Esophagus squamous epithelium (tissue), 5 donors: Measurements from ENCODE around the gene CTNNA3. TPM values are rescaled to one million over a fixed set of nuclear protein-coding genes. Genes with fewer than 3 reads are reported as not detected.

Experiments used
- DNase-seq: peaks from one replicate; lab custom pipeline; 2025; lab: John Stamatoyannopoulos, UW
- H3K27ac ChIP-seq, 4 donors: fragments of 200-600 bp; sonication (generic); one replicate each; pipeline ENCODE4 v1.5.1; 2016 to 2019; ENCODE audit warnings: mild to moderate bottlenecking in 1 of 4
- H3K27me3 ChIP-seq, 4 donors: fragments of 200-600 bp; sonication (generic); 1 replicate in 3 of 4; 2 replicates in 1 of 4; pipeline versions ENCODE4 v1.5.1 to v1.6.0; 2017 to 2021; ENCODE audit warnings: antibody characterized with exemption in 1 of 4
- H3K36me3 ChIP-seq, 3 donors: fragments of 200-600 bp; sonication (generic); one replicate each; pipeline ENCODE4 v1.5.1; 2016 to 2019
- H3K4me1 ChIP-seq, 3 donors: fragments of 200-600 bp; sonication (generic); one replicate each; pipeline ENCODE4 v1.5.1; 2017 to 2019
- H3K4me3 ChIP-seq, 4 donors: fragments of 200-600 bp; sonication (generic); 1 replicate in 3 of 4; 2 replicates in 1 of 4; pipeline ENCODE4 v1.5.1; 2016 to 2019; ENCODE audit warnings: mild to moderate bottlenecking in 2 of 4, moderate library complexity in 1 of 4
- H3K9me3 ChIP-seq, 3 donors: fragments of 200-600 bp; sonication (generic); one replicate each; pipeline ENCODE4 v1.5.1; 2016 to 2019
- POLR2A ChIP-seq, 4 donors: fragments of 450-650 bp; IDR thresholded peaks; one replicate each; pipeline ENCODE4 v1.6.1; 2017; ENCODE audit warnings: antibody characterized with exemption in 4 of 4, mild to moderate bottlenecking in 4 of 4, moderate library complexity in 3 of 4
- WGBS, 2 donors: methylation state at CpG; one replicate each; pipeline ENCODE4 v1.1.5; 2018; 5-methylcytosine and 5-hydroxymethylcytosine counted together
- intact Hi-C: fragments of 100-400 bp; cut with DNase I; formaldehyde crosslinking; loops from one replicate; pipeline ENCODE4 v1.15.0; 2022
- total RNA-seq, 4 donors: library from RNA; depleted of rRNA; stranded (reverse); fragments of >200 nt; gene quantifications; one replicate each; pipeline ENCODE4 v1.1.0, GENCODE V29; 2016
- TF ChIP-seq, protein P1 (sequence below), 6 experiments: fragments of 450-650 bp in 4 of 6; fragments of 200-600 bp in 2 of 6; sonication (generic) in 2 of 6; IDR thresholded peaks; one replicate each; pipeline ENCODE4 v1.5.1; 2016 to 2019; ENCODE audit warnings: antibody characterized with exemption in 6 of 6, mild to moderate bottlenecking in 4 of 6, moderate library complexity in 4 of 6
- donor health status: DM: yes; HTN: yes; CAD: no.

CTNNA3 gene
- total RNA-seq, 4 donors from 2014 or later, result 0.29 to 1.9 (median 0.61) TPM; not detected in 1

DNA sequence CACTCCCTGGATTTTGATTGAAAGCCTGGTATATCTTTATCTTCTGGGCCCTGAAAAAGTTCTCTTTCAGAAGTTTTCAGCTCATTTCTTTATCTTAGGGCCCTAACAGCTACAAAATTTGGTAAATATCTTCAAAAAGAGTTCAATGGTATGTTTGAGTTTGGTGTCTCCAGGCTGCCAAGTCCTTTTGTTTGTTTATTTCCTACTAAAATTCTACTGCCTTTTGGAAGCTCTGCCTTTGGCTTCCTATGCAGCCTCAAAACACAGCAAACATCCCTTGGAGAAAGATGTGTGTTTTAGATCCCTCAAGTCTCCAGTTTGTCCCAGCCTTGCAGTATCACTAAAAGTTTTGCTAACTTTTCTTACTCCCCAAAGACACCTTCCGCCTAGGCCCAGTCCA, 623.3 kb downstream of the CTNNA3 start:
- intact Hi-C loops, result no loop called here
- no peak for DNase-seq
- H3K4me3 ChIP-seq, result no peak overlapping the region
- no peak for TF ChIP-seq POLR2A (IDR thresholded peaks at IDR 0.05)
- TF ChIP-seq, protein P1, sequence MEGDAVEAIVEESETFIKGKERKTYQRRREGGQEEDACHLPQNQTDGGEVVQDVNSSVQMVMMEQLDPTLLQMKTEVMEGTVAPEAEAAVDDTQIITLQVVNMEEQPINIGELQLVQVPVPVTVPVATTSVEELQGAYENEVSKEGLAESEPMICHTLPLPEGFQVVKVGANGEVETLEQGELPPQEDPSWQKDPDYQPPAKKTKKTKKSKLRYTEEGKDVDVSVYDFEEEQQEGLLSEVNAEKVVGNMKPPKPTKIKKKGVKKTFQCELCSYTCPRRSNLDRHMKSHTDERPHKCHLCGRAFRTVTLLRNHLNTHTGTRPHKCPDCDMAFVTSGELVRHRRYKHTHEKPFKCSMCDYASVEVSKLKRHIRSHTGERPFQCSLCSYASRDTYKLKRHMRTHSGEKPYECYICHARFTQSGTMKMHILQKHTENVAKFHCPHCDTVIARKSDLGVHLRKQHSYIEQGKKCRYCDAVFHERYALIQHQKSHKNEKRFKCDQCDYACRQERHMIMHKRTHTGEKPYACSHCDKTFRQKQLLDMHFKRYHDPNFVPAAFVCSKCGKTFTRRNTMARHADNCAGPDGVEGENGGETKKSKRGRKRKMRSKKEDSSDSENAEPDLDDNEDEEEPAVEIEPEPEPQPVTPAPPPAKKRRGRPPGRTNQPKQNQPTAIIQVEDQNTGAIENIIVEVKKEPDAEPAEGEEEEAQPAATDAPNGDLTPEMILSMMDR (IDR thresholded peaks at IDR 0.05), result no peak
- 71 to 79% methylated on average over 1 of the region's 1 CpG for WGBS, 2 donors
- no peaks in the 10 kb centered on the region for H3K4me1 ChIP-seq
- H3K27ac ChIP-seq, result no peak overlapping the region
- H3K27me3 ChIP-seq, result no peaks in the 10 kb centered on the region
- no peaks in the 10 kb centered on the region for H3K36me3 ChIP-seq
- H3K9me3 ChIP-seq, result no peaks in the 10 kb centered on the region

DNA sequence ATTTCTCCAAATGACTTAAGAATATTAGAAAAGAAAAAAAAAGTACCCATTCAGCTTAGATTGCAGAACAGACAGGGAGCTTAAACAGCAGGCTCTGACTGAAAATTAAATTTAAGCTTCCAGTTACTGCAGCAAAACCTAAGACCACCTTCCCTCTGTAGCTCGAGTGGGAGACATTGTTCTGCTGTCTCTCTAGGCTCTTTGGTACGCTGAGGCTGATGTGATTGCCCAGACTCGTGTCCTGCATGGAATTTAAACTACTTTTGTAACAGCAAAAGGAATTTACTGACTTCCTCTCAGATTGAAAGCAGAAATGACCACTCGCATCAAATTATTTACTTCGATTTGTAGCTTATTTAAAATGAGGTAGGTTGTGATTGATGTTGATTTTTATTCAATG, 645.6 kb downstream of the CTNNA3 start:
- no peak for DNase-seq
- no peaks in the 10 kb centered on the region for H3K36me3 ChIP-seq
- peaks cover 0 to 4% (median 0%) of the 10 kb centered on the region in 3 donors for H3K9me3 ChIP-seq
- H3K27ac ChIP-seq, result no peak overlapping the region
- intact Hi-C loops, result no loop called here
- H3K4me3 ChIP-seq, result no peak overlapping the region
- TF ChIP-seq, protein P1 (IDR thresholded peaks at IDR 0.05), result no peak
- TF ChIP-seq POLR2A (IDR thresholded peaks at IDR 0.05), result no peak
- H3K4me1 ChIP-seq, result no peaks in the 10 kb centered on the region
- 42 to 46% methylated on average over 5 of the region's 5 CpGs for WGBS, 2 donors
- H3K27me3 ChIP-seq, result no peaks in the 10 kb centered on the region

DNA sequence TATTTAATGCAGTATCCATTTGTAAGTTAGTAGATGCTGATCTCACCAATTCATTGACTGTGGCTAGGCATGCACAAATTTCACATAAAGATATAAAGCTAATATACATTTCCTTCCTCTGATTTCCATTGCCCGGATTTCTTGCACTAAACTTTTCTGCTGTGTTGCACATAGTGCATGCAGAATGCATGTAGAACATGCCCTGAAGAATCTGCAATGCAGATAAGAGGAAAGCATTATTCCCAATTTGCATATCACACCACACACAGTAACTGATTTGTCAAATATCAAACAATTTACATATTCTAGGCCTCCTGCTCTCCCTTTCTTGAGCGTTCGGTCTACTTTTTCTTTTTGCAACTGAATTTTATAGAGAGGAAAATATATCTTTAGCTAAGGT, 646.0 kb downstream of the CTNNA3 start:
- 64 to 81% methylated on average over 3 of the region's 3 CpGs for WGBS, 2 donors
- H3K4me3 ChIP-seq, result no peak overlapping the region
- no peaks in the 10 kb centered on the region for H3K4me1 ChIP-seq
- no peak for TF ChIP-seq POLR2A (IDR thresholded peaks at IDR 0.05)
- TF ChIP-seq, protein P1 (IDR thresholded peaks at IDR 0.05), result no peak
- H3K36me3 ChIP-seq, result no peaks in the 10 kb centered on the region
- no peak for DNase-seq
- H3K27ac ChIP-seq, result no peak overlapping the region
- intact Hi-C loops, result no loop called here
- H3K27me3 ChIP-seq, result no peaks in the 10 kb centered on the region
- H3K9me3 ChIP-seq, result peaks cover 0 to 4% (median 0%) of the 10 kb centered on the region in 3 donors

DNA sequence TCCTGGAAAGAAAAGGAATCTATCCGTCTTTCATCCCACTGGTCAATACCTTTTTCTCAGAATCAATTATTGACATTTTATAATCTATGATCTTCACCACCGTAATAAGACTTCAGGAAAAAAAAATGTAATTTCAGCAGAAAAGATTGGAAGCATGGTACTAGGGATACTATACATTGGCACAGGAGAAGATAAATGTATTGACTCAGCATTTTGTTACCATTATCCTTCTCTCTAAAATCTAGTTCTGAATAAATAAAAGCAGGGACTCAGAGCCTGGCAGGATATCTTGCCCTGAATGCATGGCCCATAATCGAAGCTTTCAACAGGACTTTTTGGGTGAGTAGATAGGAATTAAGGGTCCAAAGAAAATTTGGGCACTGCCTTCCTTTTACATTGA, 649.5 kb downstream of the CTNNA3 start:
- intact Hi-C loops, result no loop called here
- no peaks in the 10 kb centered on the region for H3K4me1 ChIP-seq
- H3K4me3 ChIP-seq, result no peak overlapping the region
- no peaks in the 10 kb centered on the region for H3K9me3 ChIP-seq
- TF ChIP-seq, protein P1 (IDR thresholded peaks at IDR 0.05), result no peak
- TF ChIP-seq POLR2A (IDR thresholded peaks at IDR 0.05), result no peak
- no peaks in the 10 kb centered on the region for H3K27me3 ChIP-seq
- H3K27ac ChIP-seq, result no peak overlapping the region
- no peak for DNase-seq
- WGBS, 2 donors, result 65 to 85% methylated on average over 3 of the region's 3 CpGs
- H3K36me3 ChIP-seq, result no peaks in the 10 kb centered on the region

DNA sequence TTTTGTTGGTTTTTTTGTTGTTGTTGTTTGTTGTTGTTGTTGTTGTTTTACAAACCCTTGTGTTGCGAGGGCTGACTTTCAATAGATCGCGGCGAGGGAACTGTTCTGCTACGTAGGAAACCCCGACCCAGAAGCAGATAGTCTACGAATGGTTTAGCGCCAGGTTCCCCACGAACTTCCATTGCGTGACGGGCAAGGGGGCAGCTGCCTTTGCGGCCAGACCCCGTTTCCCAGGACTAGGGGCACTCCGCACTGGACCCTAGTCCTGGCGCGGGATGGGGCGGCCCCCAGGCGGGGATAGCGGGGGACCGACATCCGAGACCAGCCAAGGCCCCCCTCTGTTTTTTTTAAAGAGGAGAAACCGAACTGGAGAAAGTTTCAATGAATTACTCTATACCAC, 650.6 kb downstream of the CTNNA3 start:
- TF ChIP-seq, protein P1 (IDR thresholded peaks at IDR 0.05), result no peak
- no peak for TF ChIP-seq POLR2A (IDR thresholded peaks at IDR 0.05)
- WGBS, 2 donors, result 91 to 92% methylated on average over 14 to 21 of the region's 22 CpGs
- H3K27ac ChIP-seq, result no peak overlapping the region
- H3K36me3 ChIP-seq, result no peaks in the 10 kb centered on the region
- intact Hi-C loops, result no loop called here
- H3K27me3 ChIP-seq, result no peaks in the 10 kb centered on the region
- H3K4me3 ChIP-seq, result no peak overlapping the region
- DNase-seq, result no peak
- H3K9me3 ChIP-seq, result no peaks in the 10 kb centered on the region
- H3K4me1 ChIP-seq, result no peaks in the 10 kb centered on the region
